GM12891 (cell line): ENCODE results near the gene ADCY5.

ENCODE experiments used
- POLR2A ChIP-seq: IDR thresholded peaks from 2 replicates; pipeline ENCODE4 v1.6.1; 2011; ENCODE audit warnings: low read depth, low read length, control low read depth
- POLR2AphosphoS5 ChIP-seq: IDR thresholded peaks from 2 replicates; pipeline ENCODE4 v1.6.1; 2011; ENCODE audit warnings: low read depth, low read length, control low read depth
- SPI1 ChIP-seq: IDR thresholded peaks from 2 replicates; pipeline ENCODE4 v1.6.1; 2011; ENCODE audit warnings: low read depth, low read length, control low read depth

- TF ChIP-seq POLR2A: no peak
- no peak for TF ChIP-seq SPI1
- no peak for TF ChIP-seq POLR2AphosphoS5
Observed at GRCh38 chr3:123390865-123391600, 57.9 kb downstream of the ADCY5 start.
